Right cardiac atrium (tissue), 5 donors: ENCODE results near the gene COLQ. TPM values are rescaled to one million over a fixed set of nuclear protein-coding genes. Genes with fewer than 3 reads are reported as not detected.

Source experiments
- ATAC-seq, 2 donors: fragments of 200-7000 bp; cut with Tn5 transposase; one replicate each; pipeline versions ENCODE4 v1.8.0 to v1.9.1; 2020; ENCODE audit warnings: moderate library complexity in 2 of 2, mild to moderate bottlenecking in 1 of 2
- DNase-seq, 3 donors: peaks; one replicate each; pipeline ENCODE4 v3.0.0-alpha.2; 2020
- H3K27ac ChIP-seq: one replicate; pipeline ENCODE4 v1.5.1; 2013; ENCODE audit warnings: mild to moderate bottlenecking, low read length, control low read depth, moderate library complexity
- H3K27me3 ChIP-seq: one replicate; pipeline ENCODE4 v1.6.1; 2013; ENCODE audit not compliant: control insufficient read depth, insufficient read depth
- H3K4me1 ChIP-seq: one replicate; pipeline ENCODE4 v1.6.1; 2013; ENCODE audit warnings: low read length; ENCODE audit not compliant: control insufficient read depth, insufficient read depth
- H3K4me3 ChIP-seq: one replicate; pipeline ENCODE4 v1.5.1; 2013; ENCODE audit warnings: low read length, control low read depth
- H3K9me3 ChIP-seq: one replicate; pipeline ENCODE4 v1.6.1; 2013; ENCODE audit warnings: low read length; ENCODE audit not compliant: control insufficient read depth
- WGBS: extraction: QIAGEN DNeasy Blood & Tissue Kit; methylation state at CpG from one replicate; pipeline ENCODE4 v1.1.7; 2013; 5-methylcytosine and 5-hydroxymethylcytosine counted together
- intact Hi-C, 4 donors: fragments of 100-400 bp; cut with DNase I; formaldehyde crosslinking; loops; one replicate each; pipeline versions ENCODE4 v1.11.0 to v1.14.0; 2022 to 2023
- polyA plus RNA-seq: library from polyadenylated mRNA; stranded (reverse); fragments of 200-250 nt; gene quantifications from one replicate; pipeline ENCODE4 v1.2.3, GENCODE V29; 2013
- total RNA-seq, 4 donors: library from RNA; stranded (reverse); fragmentation: NEBNext Ultra II Directional; extraction: Animal tissue kit (Norgen Biotek cat#: 25700); gene quantifications; one replicate each; pipeline ENCODE4 v1.2.1, GENCODE V29; 2021
- donor health status: healthy with polysubstance abuse.
- donor health status: DM: no; HTN: yes; CAD: no.
- donor health status: DM: no; HTN: no; CAD: no.
- donor health status: DM: no; HTN: yes; CAD: no; lungs with severe emphysema.
- donor health status: DM: yes; HTN: yes; CAD: no.

The COLQ gene
- total and polyA plus RNA-seq, 5 donors: 1.7 to 18.9 (median 3.9) TPM

- no peak for ATAC-seq
- WGBS: 62% methylated on average over 7 of the region's 7 CpGs
- no peak overlapping the region for H3K27ac ChIP-seq
Observed at GRCh38 chr3:15505479-15506165, 15.9 kb downstream of the COLQ start.

GRCh38 chr3:15502616-15503015, 18.9 kb downstream of the COLQ start:
- ATAC-seq: no peak
- WGBS: 94% methylated on average over 8 of the region's 8 CpGs
- peaks cover 6% of the 10 kb centered on the region for H3K4me1 ChIP-seq

More at GRCh38 chr3:15505479-15506165, 15.9 kb downstream of the COLQ start:
- H3K4me1 ChIP-seq: peaks cover 4% of the 10 kb centered on the region
- intact Hi-C loops: no loop called here
- no peak overlapping the region for H3K4me3 ChIP-seq
- H3K9me3 ChIP-seq: no peaks in the 10 kb centered on the region
- no peak for DNase-seq
- H3K27me3 ChIP-seq: no peaks in the 10 kb centered on the region

DNA sequence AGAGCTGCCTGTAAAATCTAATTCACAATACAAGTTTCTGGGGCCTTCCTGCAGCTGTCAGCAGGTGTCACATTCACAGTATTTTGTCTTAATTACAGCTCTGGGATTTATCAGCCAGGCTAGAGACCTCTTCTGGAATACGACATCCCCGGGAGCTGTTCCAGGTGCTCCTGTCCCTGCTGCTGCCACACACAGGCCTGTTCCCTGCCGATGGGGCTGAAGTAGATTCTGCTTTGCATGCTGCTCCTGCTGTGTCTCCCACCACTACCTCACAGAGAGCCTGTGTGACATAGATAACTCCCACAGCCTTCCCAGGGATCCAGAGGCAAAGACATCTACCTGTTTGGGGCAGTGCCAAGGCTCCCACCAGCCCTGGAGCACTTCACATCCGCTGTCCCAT, 20.4 kb downstream of the COLQ start:
- 51% methylated on average over 4 of the region's 4 CpGs for WGBS
- Histone ChIP-seq H3K4me1 (peaks cover 6% of the 10 kb centered on the region), H3K4me3 (no peak overlapping the region), H3K9me3 (no peaks in the 10 kb centered on the region), H3K27me3 (no peaks in the 10 kb centered on the region), H3K27ac (no peak overlapping the region)
- DNase-seq: peak in 2 of 3 donors; percentile 61
- ATAC-seq: peak; percentile 38 to 71
- intact Hi-C loops: no loop called here

More at GRCh38 chr3:15502616-15503015, 18.9 kb downstream of the COLQ start:
- intact Hi-C loops: no loop called here
- H3K9me3 ChIP-seq: no peaks in the 10 kb centered on the region
- H3K27ac ChIP-seq: no peak overlapping the region
- DNase-seq: no peak
- no peak overlapping the region for H3K4me3 ChIP-seq
- H3K27me3 ChIP-seq: no peaks in the 10 kb centered on the region

DNA sequence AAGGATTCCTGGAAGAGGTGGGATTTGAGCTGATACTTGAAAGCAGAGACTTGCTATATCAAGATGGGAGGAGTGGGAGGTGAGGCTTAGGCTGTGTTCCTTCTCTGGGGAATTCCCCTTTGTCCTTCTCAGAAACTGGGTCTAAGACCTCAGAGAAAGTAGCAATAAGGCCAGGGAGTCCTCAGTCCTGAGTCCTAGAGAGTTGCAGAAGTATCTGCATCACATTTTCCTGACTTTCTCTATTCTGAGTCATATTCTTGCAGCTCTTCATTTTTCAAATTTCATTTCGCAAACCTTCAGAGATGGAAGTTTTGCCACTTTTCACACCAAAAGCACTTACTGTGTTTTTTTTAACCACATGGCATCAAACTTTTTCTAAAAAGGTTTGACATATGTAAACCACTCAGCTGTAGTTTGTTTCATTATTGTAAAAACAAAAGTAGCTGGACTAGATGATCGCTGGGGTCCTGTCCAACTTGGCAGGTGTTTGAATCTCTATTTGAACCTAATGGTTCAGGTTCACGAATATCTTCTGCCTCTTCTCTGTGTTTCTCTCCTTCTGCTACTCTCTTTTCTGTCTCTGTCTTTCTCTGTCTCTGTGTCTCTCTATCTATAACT, 21.3 kb downstream of the COLQ start:
- H3K4me1 ChIP-seq: peaks cover 6% of the 10 kb centered on the region
- intact Hi-C loops: no loop called here
- WGBS: 85% methylated on average over 3 of the region's 3 CpGs
- H3K27me3 ChIP-seq: no peaks in the 10 kb centered on the region
- no peak overlapping the region for H3K4me3 ChIP-seq
- H3K27ac ChIP-seq: no peak overlapping the region
- DNase-seq (no peak), ATAC-seq (no peak)
- H3K9me3 ChIP-seq: no peaks in the 10 kb centered on the region

DNA sequence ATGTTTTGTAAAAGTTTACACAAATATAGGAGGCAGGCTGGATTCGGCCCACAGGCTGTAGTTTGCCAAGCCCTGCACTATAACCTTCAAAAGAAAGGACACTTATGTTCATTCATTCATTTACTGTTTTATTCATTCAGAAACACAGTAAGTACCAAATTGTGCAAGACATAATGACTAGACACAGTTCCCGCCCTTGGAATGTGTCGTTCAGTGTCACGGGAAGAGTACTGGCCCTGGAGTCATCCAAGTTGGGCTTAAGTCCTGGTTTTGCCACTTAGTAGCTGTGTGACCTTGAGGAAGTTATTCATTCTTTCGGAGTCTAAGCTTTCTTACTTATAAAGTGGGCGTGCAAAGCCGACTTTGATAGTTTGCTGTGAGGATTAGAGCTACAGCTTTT, 22.0 kb downstream of the COLQ start:
- 76% methylated on average over 7 of the region's 7 CpGs for WGBS
- Histone ChIP-seq H3K9me3 (no peaks in the 10 kb centered on the region), H3K4me1 (peaks cover 9% of the 10 kb centered on the region), H3K4me3 (no peak overlapping the region), H3K27ac (no peak overlapping the region), H3K27me3 (no peaks in the 10 kb centered on the region)
- DNase-seq (no peak), ATAC-seq (no peak)
- intact Hi-C loops: no loop called here

GRCh38 chr3:15498431-15499214, 22.9 kb downstream of the COLQ start:
- Histone ChIP-seq H3K27ac (no peak overlapping the region), H3K9me3 (no peaks in the 10 kb centered on the region), H3K4me3 (no peak overlapping the region), H3K27me3 (no peaks in the 10 kb centered on the region), H3K4me1 (peaks cover 12% of the 10 kb centered on the region)
- ATAC-seq (no peak), DNase-seq (no peak)
- WGBS: 77% methylated on average over 14 of the region's 14 CpGs
- intact Hi-C loops: no loop called here

DNA sequence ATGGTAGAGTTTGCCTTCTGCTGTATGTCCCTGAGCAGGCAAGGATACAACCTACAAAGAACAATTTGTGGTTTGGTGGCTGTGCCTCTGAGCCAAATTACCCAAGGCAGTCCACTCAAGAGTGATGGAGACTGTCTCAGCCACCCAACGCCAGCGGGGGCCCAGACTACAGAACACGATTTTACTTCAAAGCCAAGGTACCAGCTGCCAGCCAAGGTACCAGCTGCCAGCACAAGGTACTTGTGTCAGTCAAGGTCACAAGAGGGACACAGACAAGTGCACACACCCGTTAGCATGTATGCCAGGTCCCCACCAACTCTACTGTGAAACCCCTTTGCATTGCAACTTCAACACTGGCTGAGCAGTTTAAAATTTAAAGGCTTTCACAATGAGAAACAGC, 23.5 kb downstream of the COLQ start:
- intact Hi-C loops: no loop called here
- Histone ChIP-seq H3K4me3 (no peak overlapping the region), H3K4me1 (peaks cover 12% of the 10 kb centered on the region), H3K9me3 (no peaks in the 10 kb centered on the region), H3K27ac (no peak overlapping the region), H3K27me3 (no peaks in the 10 kb centered on the region)
- DNase-seq: no peak
- 82% methylated on average over 4 of the region's 4 CpGs for WGBS
- no peak for ATAC-seq

DNA sequence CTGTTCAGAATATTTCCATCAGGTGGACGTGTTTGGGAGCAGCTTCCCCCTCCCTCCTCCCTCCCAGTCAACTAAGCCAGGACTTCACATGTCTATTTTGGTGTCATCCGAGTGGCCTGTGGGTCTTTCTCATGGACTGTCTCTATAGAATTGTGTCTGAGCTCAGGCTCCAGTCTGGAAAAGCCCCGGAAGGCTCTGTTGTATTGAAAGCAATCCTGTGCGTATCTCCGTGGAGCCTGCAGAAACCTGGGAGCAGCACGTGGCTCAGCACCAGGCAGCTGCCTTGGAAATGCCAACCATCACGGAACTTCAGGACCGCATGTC, 25.2 kb downstream of the COLQ start:
- Histone ChIP-seq H3K9me3 (no peaks in the 10 kb centered on the region), H3K4me1 (peaks cover 12% of the 10 kb centered on the region), H3K4me3 (no peak overlapping the region), H3K27me3 (no peaks in the 10 kb centered on the region), H3K27ac (peak overlapping the region; percentile 81)
- DNase-seq (no peak), ATAC-seq (peak; percentile 44 to 64)
- intact Hi-C loops: no loop called here
- 58% methylated on average over 8 of the region's 8 CpGs for WGBS

DNA sequence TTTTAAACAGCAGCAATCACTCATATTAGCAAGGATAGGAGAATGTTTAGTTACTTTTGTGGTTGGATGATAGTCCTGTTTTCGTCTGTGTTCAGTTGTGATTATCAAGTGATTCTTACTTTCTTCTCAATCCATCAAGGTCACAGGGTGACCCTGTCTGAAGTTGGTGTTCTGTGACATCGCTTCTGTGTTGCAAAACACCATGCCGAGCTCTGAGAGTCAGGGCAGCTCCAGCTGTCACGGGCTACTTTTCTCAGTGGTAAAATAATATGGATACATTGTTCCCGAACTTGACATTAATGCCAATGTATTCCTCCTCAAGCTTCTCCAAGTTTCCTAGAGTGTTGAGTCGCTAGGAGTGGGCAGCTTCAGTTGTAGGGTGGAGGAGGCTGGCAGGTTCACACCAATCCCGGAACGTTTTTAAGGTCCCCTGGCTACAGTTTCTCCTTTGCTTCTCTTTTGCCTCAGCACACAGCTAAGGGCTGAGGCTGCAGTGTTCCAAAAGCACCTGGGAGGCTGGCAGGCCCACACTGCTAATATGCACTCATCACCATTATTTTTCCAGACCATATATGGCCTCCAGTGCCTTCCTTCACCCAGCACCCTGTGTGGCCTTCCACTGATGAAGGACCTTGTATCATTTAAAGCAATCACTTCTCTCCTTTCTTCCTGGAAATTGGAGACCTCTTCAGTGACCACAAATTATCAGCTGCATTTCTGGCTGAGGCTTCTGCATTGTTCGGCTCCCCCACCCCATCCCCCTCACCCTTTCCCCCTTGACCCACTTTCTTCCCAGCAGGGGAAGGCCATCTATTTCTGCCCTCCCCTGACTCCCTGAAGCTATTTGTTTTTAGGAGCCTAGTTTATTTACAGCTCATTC, 25.8 kb downstream of the COLQ start:
- DNase-seq: no peak
- ATAC-seq: peak; percentile 54 to 69
- H3K27me3 ChIP-seq: no peaks in the 10 kb centered on the region
- H3K27ac ChIP-seq: peak overlapping the region; percentile 81
- no peak overlapping the region for H3K4me3 ChIP-seq
- H3K9me3 ChIP-seq: no peaks in the 10 kb centered on the region
- 65% methylated on average over 9 of the region's 9 CpGs for WGBS
- H3K4me1 ChIP-seq: peaks cover 8% of the 10 kb centered on the region
- intact Hi-C loops: no loop called here

DNA sequence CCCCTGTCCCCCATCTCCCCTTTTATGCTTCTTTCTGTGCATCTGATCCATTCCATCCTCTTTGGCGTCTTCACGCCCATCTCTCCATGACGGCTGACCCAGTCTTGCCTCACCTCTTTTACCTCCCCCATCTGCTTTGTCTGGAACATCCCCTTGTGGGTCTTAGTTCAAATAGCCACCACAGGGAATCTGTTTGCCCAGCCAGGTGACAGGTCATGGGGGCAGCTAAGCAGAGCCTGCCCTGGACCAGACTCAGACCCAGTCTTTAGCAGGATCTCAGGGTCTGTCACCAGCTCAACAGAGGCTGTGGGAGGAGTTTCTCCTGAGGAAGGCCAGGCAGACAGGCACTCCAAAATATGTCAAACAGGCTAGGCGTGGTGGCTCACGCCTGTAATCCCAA, 28.1 kb downstream of the COLQ start:
- H3K4me3 ChIP-seq: no peak overlapping the region
- intact Hi-C loops: no loop called here
- no peaks in the 10 kb centered on the region for H3K27me3 ChIP-seq
- DNase-seq (no peak), ATAC-seq (no peak)
- H3K4me1 ChIP-seq: peaks cover 8% of the 10 kb centered on the region
- no peaks in the 10 kb centered on the region for H3K9me3 ChIP-seq
- WGBS: 95% methylated on average over 5 of the region's 5 CpGs
- H3K27ac ChIP-seq: no peak overlapping the region
